Subcutaneous adipose tissue (tissue), 4 donors: ENCODE measurements around the gene CRADD. TPM values are rescaled to one million over a fixed set of nuclear protein-coding genes. Genes with fewer than 3 reads are reported as not detected.

Experiments used
- CTCF ChIP-seq: fragments of 450-650 bp; IDR thresholded peaks from one replicate; pipeline ENCODE4 v1.5.1; 2016; ENCODE audit warnings: low read depth, mild to moderate bottlenecking, control low read depth, antibody characterized with exemption, moderate library complexity
- total RNA-seq, 4 donors: library from RNA; depleted of rRNA; stranded (reverse); fragments of >200 nt; gene quantifications; one replicate each; pipeline ENCODE4 v1.1.0, GENCODE V29; 2016

CRADD gene
- 10 to 100 TPM; 22.5 to 43.7 (median 39.3) TPM for total RNA-seq

- no peak for TF ChIP-seq CTCF
Observed at GRCh38 chr12:93677195-93678064, at the start of gene CRADD. Gene CRADD (plus strand): TSS chr12:93677375.

- TF ChIP-seq CTCF = no peak
Observed at GRCh38 chr12:93632383-93632782, 44.8 kb upstream of the CRADD start.

- TF ChIP-seq CTCF = no peak
Observed at GRCh38 chr12:93634416-93634815, 42.8 kb upstream of the CRADD start.

- TF ChIP-seq CTCF = no peak
Observed at GRCh38 chr12:93636708-93637107, 40.5 kb upstream of the CRADD start.

- TF ChIP-seq CTCF = no peak
Observed at GRCh38 chr12:93638095-93638494, 39.1 kb upstream of the CRADD start.

GRCh38 chr12:93638954-93639353 lies 38.2 kb upstream of the CRADD start:
- TF ChIP-seq CTCF = no peak

- no peak for TF ChIP-seq CTCF
Observed at GRCh38 chr12:93639406-93639805, 37.8 kb upstream of the CRADD start.
